Raji (cell line): Measurements from ENCODE around the gene C6orf141.

Source experiments
- POLR2A ChIP-seq: IDR thresholded peaks from 2 replicates; pipeline ENCODE4 v1.6.1; 2011; ENCODE audit warnings: low read depth, low read length, control low read depth; ENCODE audit not compliant: insufficient read depth

C6orf141 gene

DNA sequence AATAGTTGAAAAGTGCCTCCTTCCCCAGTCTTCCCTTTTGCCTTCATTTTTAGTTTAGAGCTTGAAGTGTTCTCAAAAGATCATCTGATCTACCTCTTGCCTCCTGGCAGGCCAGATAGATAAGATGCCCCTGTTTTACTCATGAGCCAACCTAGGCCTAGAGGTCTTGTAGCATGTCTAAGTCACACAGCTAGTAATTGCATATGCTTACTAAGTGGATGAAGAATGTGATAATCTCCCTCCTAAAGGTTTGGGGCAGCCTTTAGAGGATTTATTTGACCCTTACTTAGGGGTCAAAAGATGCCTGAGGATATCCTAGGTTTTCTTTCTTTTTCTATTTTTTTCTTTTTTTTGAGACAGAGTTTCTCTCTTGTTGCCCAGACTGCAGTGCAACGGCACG is 2.1 kb downstream of the C6orf141 start:
- TF ChIP-seq POLR2A = no peak

DNA sequence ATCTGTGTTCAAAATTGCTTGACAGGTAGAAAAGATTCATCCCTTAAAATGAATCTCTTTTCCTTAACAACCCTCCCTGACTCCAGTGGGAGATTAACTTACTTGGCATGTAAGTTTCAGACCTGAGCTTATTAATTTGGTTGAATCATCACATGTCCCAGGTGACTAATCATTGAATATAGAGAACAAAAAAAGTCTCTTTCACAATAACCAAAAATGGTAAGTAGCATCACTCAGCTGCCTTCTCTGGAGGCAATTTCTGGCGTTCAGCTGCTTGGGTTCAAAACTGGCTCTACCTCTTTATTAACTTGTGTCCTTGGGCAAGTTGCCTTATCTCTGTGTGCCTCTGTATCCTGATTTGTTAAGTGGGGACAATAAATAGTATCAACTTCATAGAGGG is 2.9 kb downstream of the C6orf141 start:
- no peak for TF ChIP-seq POLR2A

DNA sequence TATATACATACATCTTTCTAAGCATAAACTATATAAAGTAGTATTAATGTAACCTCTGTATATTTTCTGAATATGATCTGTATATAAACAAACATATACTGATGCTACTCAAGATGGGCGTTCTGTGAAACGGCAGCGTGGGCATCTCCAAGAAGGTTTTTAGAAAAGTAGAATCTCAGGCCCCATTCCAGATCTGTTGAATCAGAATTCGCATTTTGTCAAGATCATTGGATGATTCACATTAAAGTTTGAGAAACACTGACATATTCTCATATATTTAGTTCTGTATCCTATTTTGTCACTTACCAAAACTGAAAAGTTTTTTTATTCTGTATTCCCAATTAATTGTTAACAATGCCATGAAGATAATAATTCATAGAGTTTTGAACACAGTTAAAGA is 5.5 kb downstream of the C6orf141 start:
- no peak for TF ChIP-seq POLR2A

DNA sequence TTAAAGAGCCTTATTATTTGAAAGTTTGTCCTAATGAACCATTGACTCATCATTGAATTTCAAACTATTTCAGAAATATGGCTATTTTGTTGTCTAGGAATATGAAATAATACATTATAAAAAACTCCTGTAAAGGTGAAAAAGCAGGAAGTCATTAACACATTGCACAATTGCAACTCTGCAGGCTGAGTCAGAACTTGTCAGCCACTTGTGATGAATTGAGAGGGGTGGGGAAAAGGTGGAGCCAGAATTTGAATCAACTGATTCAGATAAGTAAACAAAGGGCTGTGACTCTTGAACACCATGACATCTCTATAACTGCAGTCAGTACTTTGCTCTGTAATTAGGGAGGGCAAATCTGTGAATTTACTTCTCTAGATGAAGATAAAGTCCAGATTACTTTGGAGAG is 6.0 kb downstream of the C6orf141 start:
- no peak for TF ChIP-seq POLR2A

DNA sequence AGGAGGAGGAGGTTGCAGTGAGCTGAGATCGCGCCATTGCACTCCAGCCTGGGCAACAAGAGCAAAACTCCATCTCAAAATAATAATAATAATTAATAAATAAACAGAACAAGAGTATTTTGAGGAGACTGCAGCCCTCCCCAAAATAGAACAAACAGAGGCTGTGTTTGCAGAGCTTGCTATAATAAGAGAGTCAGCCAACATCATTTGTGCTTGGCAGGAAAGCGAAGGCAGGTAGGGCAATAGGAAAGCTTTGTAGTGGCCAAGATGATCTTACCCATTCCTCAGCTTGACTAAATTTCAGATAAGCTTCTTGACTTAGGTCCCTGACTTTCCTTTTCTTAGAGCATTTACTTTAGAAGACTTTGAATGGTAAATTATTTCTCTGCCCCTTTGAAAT is 6.7 kb downstream of the C6orf141 start:
- no peak for TF ChIP-seq POLR2A

DNA sequence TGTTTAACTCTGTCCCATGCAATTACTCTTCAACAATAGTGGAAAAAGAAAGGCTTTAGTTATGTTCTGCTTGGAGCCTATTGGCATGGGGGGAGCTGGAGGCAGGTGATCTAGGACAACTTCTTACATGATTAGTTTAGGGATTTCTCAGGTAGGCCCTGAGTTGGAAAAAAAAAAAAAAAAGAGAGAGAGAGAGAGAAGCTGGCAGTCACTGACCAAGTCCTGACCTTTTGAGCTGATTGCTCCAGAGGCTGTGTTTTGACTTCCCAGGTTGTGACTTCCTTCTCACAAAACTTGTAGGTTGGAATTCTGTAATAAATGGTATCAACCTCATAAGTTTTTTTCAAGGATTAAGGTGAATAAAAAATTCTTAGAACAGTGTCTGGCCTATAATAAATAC is 7.8 kb downstream of the C6orf141 start:
- no peak for TF ChIP-seq POLR2A

DNA sequence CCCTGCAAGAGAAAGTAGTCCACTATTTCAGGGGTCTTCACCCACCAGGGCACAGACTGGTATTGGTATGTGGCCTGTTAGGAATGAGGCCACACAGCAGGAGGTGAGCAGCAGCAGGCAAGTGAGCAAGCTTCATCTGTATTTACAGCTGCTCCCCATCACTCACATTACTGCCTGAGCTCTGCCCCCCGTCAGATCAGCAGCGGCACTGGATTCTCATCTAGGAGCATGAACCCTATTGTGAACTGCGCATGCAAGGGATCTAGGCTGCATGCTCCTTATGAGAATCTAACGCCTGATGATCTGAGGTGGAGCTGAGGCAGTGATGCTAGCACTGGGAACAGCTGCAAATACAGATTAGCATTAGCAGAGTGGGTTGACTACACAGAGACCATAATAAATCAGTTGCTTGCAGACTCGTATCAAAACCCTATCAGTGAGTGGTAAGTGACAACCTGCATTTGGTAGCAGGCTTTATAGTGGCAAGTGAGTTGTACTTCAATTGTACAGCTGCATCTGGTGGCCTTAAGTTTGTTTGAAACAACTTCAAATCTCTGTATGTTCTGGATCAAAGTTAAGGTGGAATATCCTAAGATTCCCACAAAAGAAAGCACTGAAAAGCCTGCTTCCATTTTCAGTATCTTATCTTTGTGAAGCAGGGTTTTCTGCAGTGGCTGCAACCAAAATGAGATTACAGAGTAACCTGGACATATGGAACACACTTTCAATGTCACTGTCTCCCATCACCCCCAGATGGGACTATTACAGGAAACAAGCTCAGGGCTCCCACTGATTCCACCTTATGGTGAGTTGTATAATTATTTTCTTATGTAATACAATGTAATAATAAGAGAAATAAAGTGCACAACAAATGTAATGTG is 12.8 kb downstream of the C6orf141 start:
- no peak for TF ChIP-seq POLR2A

DNA sequence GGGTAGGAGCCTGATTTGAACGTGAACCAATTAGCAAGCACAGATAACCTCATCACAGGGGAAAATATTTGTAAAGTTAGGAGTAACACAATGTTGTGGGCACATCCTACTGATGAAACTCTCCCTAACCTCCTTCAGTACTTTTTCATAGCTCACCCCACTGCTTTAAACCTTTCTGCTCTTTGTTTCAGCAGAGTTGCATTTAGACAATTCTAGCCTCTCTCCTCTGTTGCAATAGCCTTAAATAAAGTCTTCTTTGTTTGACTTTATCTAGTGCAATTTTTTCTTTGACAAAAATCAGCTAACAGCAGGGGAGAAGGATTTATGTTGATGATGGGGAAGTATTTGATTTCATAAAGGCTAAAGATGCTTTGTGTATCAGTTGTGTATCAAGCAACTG is 14.1 kb downstream of the C6orf141 start:
- TF ChIP-seq POLR2A = no peak

DNA sequence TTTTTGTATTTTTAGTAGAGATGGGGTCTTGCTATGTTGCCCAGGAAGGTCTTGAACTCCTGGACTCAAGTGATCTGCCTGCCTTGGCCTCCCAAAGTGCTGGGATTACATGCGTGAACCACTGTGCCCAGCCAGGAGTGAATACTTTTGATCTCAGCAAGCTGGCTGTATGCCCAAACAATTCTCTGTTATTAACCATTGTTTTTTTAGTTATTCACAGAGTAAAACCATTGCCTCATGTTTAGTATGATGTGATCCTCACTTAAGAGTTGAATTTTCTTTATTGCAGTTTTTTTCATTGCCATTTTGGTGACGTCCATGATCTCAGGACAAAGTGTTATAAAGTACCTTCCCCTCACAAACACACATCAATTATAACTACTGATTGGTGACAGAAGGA is 14.8 kb downstream of the C6orf141 start:
- TF ChIP-seq POLR2A = no peak

DNA sequence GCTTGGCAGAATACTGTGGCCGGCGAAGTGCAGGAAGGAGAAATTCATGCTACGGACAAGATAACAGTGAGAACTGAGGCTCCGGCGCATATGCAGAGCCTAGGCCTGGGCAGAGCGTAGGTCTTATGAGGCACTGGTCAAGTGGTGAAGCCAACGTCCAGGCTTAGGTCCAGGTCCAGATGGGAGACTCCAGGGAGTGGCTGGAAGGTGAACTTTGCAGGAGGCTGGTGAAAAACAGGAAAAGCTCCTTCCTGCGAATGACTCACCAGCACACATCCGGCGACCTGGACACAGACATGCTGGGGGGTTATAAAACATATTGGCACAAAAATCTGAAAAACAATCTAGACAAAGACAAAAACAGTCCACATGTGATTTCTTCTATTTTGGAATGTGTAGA is 15.4 kb downstream of the C6orf141 start:
- no peak for TF ChIP-seq POLR2A

DNA sequence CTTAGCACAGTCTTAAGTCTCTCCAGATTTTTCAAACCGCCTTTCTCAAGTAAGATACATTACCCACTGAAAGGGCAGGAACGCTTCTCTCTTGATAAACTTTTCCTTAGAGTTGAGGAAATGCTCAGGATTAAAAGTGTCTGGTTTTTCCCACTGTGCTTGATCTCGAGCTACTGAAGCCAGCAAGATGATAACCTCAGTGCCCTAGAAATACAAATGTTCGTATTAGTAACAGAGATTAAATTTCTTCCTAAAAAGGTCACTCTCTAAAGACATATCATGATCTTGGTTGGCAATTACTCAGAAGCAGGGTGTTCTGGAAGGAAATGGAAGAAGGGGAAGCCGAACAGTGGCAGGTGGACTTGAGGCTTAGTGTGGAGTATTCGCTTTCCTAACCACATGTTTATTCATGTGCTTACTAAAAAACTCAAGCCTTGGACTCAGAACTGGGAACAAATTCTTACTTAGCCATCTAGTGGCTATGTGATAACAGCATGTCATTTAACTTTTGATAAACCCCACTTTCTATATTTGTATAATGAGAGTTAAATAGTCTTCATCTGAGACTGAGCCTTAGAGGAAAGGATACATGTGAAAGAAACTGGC is 20.1 kb downstream of the C6orf141 start:
- no peak for TF ChIP-seq POLR2A

DNA sequence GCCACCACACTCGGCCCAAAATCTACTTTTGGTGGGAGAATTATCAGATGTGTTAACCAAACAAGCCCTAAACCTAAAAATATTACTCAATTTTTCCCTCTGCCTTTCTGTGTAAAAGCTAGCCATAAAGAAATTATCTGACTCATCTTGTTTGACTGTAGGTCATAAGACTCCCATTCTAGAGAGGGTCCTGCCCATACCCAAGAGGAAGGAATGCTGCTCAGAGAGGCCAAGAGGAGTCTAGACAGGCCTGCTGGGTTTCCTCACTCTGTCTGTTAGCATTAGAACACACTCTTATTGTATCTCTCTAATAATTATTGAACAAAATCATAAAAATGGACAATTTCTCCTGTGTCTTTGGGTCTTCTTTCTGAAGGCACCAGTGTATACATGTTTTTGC is 26.1 kb downstream of the C6orf141 start:
- TF ChIP-seq POLR2A = no peak

DNA sequence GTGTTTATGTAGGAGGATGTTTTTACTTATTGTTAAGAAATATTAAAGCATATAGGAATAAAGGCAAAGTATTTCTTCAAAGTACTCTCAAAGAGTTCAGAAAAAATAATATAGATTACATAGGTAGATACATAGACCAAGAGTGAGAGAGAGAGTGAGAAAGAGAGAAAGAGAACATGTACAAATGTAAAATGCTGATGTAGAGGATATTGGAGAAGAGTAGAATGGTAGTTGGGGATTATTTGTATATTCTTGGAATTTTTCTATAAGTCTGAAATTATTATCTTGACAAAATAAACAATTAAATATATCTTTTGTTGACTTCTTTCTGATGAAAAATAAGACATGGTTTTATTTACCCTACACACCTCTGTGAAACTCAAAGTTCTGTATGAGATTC is 29.2 kb downstream of the C6orf141 start:
- no peak for TF ChIP-seq POLR2A

DNA sequence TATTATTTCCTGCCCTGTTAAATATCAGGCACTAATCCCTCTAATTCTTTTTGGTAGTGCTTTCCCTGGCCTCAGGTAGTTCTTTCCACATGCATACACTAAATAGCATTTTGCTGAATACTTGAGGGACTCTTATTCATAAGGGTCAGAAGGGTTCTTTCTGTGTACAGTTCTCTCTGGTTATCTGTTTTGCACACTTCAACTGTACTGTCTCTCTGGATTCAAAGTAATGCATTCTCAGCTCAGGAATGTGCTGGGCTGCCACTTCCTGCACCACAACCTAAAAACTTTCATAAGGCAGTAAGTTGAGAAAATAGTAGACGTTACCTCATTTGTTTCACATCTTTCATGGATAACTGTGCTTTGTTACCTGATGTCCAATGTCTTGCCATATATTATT is 32.1 kb downstream of the C6orf141 start:
- TF ChIP-seq POLR2A = no peak
